CD4-positive, alpha-beta memory T cell (primary cell): ENCODE results near the gene TPST2. TPM values are rescaled to one million over a fixed set of nuclear protein-coding genes. Genes with fewer than 3 reads are reported as not detected.

ENCODE experiments used
- CTCF ChIA-PET: fragments of 350-600 bp; sonication (Branson Sonifier 250); formaldehyde crosslinking; loops from one replicate; lab custom pipeline; 2021; ENCODE audit warnings: inconsistent platforms; ENCODE audit not compliant: partially characterized antibody; lab: Charles Lee
- POLR2A ChIA-PET: fragments of 350-600 bp; sonication (Branson Sonifier 250); formaldehyde crosslinking; loops from one replicate; lab custom pipeline; 2021; ENCODE audit not compliant: partially characterized antibody; lab: Charles Lee
- DNase-seq, 5 donors: peaks; one replicate each; pipeline versions ENCODE4 v3.0.0 to v3.0.0-alpha.2; 2020 to 2022; ENCODE audit warnings: mixed read lengths in 1 of 5
- H3K27ac ChIP-seq: one replicate; pipeline ENCODE4 v1.7.0; 2013; ENCODE audit warnings: low read depth, low read length
- H3K27me3 ChIP-seq: 2 replicates; pipeline ENCODE4 v1.7.0; 2013; ENCODE audit warnings: mild to moderate bottlenecking, low read length, moderate library complexity; ENCODE audit not compliant: insufficient read depth
- H3K36me3 ChIP-seq: 2 replicates; pipeline ENCODE4 v1.7.0; 2013; ENCODE audit warnings: mild to moderate bottlenecking, low read length, moderate library complexity; ENCODE audit not compliant: insufficient read depth
- H3K4me1 ChIP-seq: 2 replicates; pipeline ENCODE4 v1.7.0; 2013; ENCODE audit warnings: mild to moderate bottlenecking, low read length, moderate library complexity; ENCODE audit not compliant: insufficient read depth
- H3K4me3 ChIP-seq, 2 donors: one replicate each; pipeline ENCODE4 v1.7.0; 2013; ENCODE audit warnings: low read length in 2 of 2, mild to moderate bottlenecking in 1 of 2
- H3K9me3 ChIP-seq, 2 donors: one replicate each; pipeline ENCODE4 v1.7.0; 2013; ENCODE audit warnings: low read length in 2 of 2, control low read depth in 1 of 2; ENCODE audit not compliant: control insufficient read depth in 1 of 2
- H3K27ac Mint-ChIP-seq, 7 donors: one replicate each; pipeline ENCODE4 v1.8.0; 2020 to 2021; ENCODE audit warnings: mixed read lengths in 7 of 7, mild to moderate bottlenecking in 6 of 7, inconsistent platforms in 3 of 7, moderate library complexity in 3 of 7
- H3K27me3 Mint-ChIP-seq, 2 donors: one replicate each; pipeline ENCODE4 v1.8.0; 2020 to 2021; ENCODE audit warnings: mixed read lengths in 2 of 2
- H3K36me3 Mint-ChIP-seq, 2 donors: one replicate each; pipeline ENCODE4 v1.8.0; 2020 to 2021; ENCODE audit warnings: mixed read lengths in 2 of 2, inconsistent platforms in 1 of 2, mild to moderate bottlenecking in 1 of 2
- H3K4me1 Mint-ChIP-seq, 4 donors: one replicate each; pipeline ENCODE4 v1.8.0; 2020 to 2021; ENCODE audit warnings: mixed read lengths in 4 of 4, mild to moderate bottlenecking in 1 of 4
- H3K4me3 Mint-ChIP-seq, 8 donors: one replicate each; pipeline ENCODE4 v1.8.0; 2020 to 2021; ENCODE audit warnings: mixed read lengths in 8 of 8, mild to moderate bottlenecking in 7 of 8, moderate library complexity in 6 of 8, inconsistent platforms in 3 of 8
- H3K9me3 Mint-ChIP-seq, 8 donors: one replicate each; pipeline ENCODE4 v1.8.0; 2020 to 2021; ENCODE audit warnings: mixed read lengths in 8 of 8, mild to moderate bottlenecking in 5 of 8, inconsistent platforms in 3 of 8, moderate library complexity in 1 of 8
- intact Hi-C: fragments of 100-400 bp; cut with micrococcal nuclease; formaldehyde crosslinking; loops from one replicate; pipeline ENCODE4 v1.15.1; 2023
- polyA plus RNA-seq, 2 donors: library from polyadenylated mRNA; unstranded; fragments of 300-500 nt; fragmentation: Illumina TruSeq; gene quantifications; one replicate each; pipeline ENCODE4 v1.2.3, GENCODE V29; 2021
- total RNA-seq, 2 experiments: library from RNA; stranded (reverse); gene quantifications; one replicate each; pipeline ENCODE4 v1.2.3, GENCODE V29; 2021

The TPST2 gene
- total and polyA plus RNA-seq, 4 experiments from 2014 or later = 23.9 to 47.8 (median 37.2) TPM

DNA sequence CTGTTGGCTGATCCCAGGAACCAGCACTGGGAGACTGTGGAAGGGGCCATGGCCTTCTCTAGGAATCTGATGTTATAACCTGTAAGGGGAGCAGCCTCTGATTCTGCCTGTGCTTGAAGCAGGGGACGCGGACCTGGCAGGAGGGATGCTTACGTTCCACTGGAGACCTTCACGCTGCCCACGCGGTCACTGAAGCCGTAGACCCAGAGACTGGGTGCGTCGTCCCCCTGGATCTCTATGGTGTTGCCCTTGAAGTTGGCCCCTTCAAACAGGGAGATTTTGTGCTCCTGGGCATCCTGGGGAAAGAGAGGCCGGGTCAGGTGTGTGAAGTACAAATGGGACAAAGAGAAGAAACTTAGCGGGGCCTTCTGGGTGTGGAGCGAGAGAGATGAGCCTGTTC, 11.8 kb upstream of the TPST2 start:
- H3K27ac ChIP-seq = no peak overlapping the region
- no peak for DNase-seq
- H3K9me3 Mint-ChIP-seq = peaks cover 0 to 2% (median 0%) of the 10 kb centered on the region in 8 donors
- H3K27me3 Mint-ChIP-seq = no peaks in the 10 kb centered on the region
- no peaks in the 10 kb centered on the region for H3K36me3 ChIP-seq
- intact Hi-C loops = no loop called here
- POLR2A ChIA-PET = no interaction called here
- no peak overlapping the region for H3K27ac Mint-ChIP-seq
- no peaks in the 10 kb centered on the region for H3K36me3 Mint-ChIP-seq
- CTCF ChIA-PET = no interaction called here
- no peak overlapping the region for H3K4me3 Mint-ChIP-seq
- H3K9me3 ChIP-seq = no peaks in the 10 kb centered on the region
- H3K4me1 ChIP-seq = no peaks in the 10 kb centered on the region
- peaks cover 0 to 7% (median 3%) of the 10 kb centered on the region in 4 donors for H3K4me1 Mint-ChIP-seq
- H3K27me3 ChIP-seq = no peaks in the 10 kb centered on the region
- H3K4me3 ChIP-seq = no peak overlapping the region

DNA sequence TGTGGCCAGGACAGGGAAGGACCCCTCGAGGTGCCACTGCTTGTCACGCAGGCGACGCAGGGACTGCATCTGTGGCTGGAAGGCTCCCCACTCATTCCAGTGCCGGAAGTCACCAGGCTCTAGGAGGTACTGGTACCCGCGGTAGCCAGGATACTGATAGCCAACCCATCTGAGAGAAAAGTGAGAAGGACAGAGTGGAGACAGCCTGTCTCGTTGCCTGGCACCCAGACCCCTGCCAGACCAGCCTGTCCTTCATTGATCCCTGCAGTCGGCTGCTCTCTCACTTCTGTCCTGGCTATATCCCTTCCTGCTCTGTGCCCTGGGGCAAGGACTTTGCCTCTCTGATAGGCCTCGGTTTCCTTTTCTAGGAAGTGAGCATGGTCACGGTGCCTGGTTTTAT, 9.6 kb upstream of the TPST2 start:
- Histone ChIP-seq H3K4me1 (peaks cover 4% of the 10 kb centered on the region), H3K27ac (no peak overlapping the region), H3K36me3 (no peaks in the 10 kb centered on the region), H3K27me3 (no peaks in the 10 kb centered on the region), H3K4me3 (no peak overlapping the region), H3K9me3 (no peaks in the 10 kb centered on the region)
- Mint-ChIP-seq H3K4me1 (peaks cover 0 to 11% (median 4%) of the 10 kb centered on the region in 4 donors), H3K4me3 (no peak overlapping the region), H3K9me3 (peaks cover 0 to 2% (median 0%) of the 10 kb centered on the region in 8 donors), H3K27me3 (no peaks in the 10 kb centered on the region), H3K27ac (no peak overlapping the region), H3K36me3 (no peaks in the 10 kb centered on the region)
- ChIA-PET POLR2A (no interaction called here), CTCF (no interaction called here)
- no peak for DNase-seq
- intact Hi-C loops = no loop called here

- Mint-ChIP-seq H3K4me3 (no peak overlapping the region), H3K27me3 (no peaks in the 10 kb centered on the region), H3K4me1 (peaks cover 15 to 31% (median 18%) of the 10 kb centered on the region in 4 donors), H3K9me3 (peaks cover 0 to 2% (median 0%) of the 10 kb centered on the region in 8 donors), H3K27ac (no peak overlapping the region), H3K36me3 (no peaks in the 10 kb centered on the region)
- no peak overlapping the region for H3K4me3 ChIP-seq
- H3K27ac ChIP-seq = no peak overlapping the region
- POLR2A ChIA-PET = interaction anchor here (1.8 kb wide), 1 partner anchor 114 kb away, joined by 6 read pairs; the partner anchor contains the start of genes HPS4 and SRRD
- H3K9me3 ChIP-seq = no peaks in the 10 kb centered on the region
- CTCF ChIA-PET = no interaction called here
- H3K36me3 ChIP-seq = no peaks in the 10 kb centered on the region
- no peaks in the 10 kb centered on the region for H3K27me3 ChIP-seq
- no peak for DNase-seq
- peaks cover 24% of the 10 kb centered on the region for H3K4me1 ChIP-seq
- intact Hi-C loops = no loop called here
Observed at GRCh38 chr22:26597480-26597879, 7.5 kb upstream of the TPST2 start.

GRCh38 chr22:26597026-26597425, 7.1 kb upstream of the TPST2 start:
- Histone ChIP-seq H3K4me3 (no peak overlapping the region), H3K4me1 (peaks cover 29% of the 10 kb centered on the region), H3K36me3 (no peaks in the 10 kb centered on the region), H3K27me3 (no peaks in the 10 kb centered on the region), H3K27ac (no peak overlapping the region), H3K9me3 (no peaks in the 10 kb centered on the region)
- H3K9me3 Mint-ChIP-seq = peaks cover 0 to 2% (median 0%) of the 10 kb centered on the region in 8 donors
- H3K27me3 Mint-ChIP-seq = no peaks in the 10 kb centered on the region
- H3K4me1 Mint-ChIP-seq = peaks cover 20 to 36% (median 23%) of the 10 kb centered on the region in 4 donors
- CTCF ChIA-PET = no interaction called here
- peak overlapping the region in 1 of 8 donors; percentile 28 for H3K4me3 Mint-ChIP-seq
- POLR2A ChIA-PET = interaction anchor here (1.4 to 1.8 kb wide), 2 partner anchors 14 to 113 kb away, joined by 4 to 6 read pairs; partner anchors contain the start of genes HPS4 and SRRD
- DNase-seq = no peak
- H3K36me3 Mint-ChIP-seq = no peaks in the 10 kb centered on the region
- intact Hi-C loops = no loop called here
- peak overlapping the region in 1 of 7 donors; percentile 82 for H3K27ac Mint-ChIP-seq

DNA sequence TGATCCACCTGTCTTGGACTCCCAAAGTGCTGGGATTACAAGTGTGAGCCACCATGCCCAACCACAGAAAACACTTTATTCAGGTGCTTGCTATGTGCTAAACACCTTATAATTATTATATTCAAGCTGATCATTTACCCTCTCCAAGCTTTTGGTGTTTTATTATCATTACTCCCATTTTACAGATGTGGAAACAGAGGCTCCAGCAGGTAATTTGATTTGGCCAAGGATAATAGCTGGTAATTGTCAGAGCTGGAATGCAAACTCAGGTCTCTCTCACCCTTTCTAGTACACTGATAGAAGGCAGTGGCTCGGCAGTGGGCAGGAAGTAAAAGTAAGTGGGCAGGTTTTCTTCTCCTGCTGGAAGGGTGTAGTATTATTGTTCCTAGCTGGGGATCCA, 3.8 kb upstream of the TPST2 start:
- peak overlapping the region in 7 of 8 donors; percentile 6 to 68 (median 40) for H3K4me3 Mint-ChIP-seq
- peak overlapping the region; percentile 60 to 88 (median 81) for H3K27ac Mint-ChIP-seq
- H3K36me3 ChIP-seq = no peaks in the 10 kb centered on the region
- no peaks in the 10 kb centered on the region for H3K27me3 Mint-ChIP-seq
- no peaks in the 10 kb centered on the region for H3K27me3 ChIP-seq
- peaks cover 0 to 5% of the 10 kb centered on the region in 2 donors for H3K36me3 Mint-ChIP-seq
- no peaks in the 10 kb centered on the region for H3K9me3 ChIP-seq
- POLR2A ChIA-PET = interaction anchor here (1.2 to 3.9 kb wide), 2 partner anchors 10 to 80 kb away, joined by 5 to 20 read pairs; no protein-coding TSS in a partner anchor
- no peak for DNase-seq
- H3K27ac ChIP-seq = peak overlapping the region; percentile 0
- CTCF ChIA-PET = interaction anchor here (1.3 kb wide), 2 partner anchors 12 to 77 kb away, joined by 3 read pairs; no protein-coding TSS in a partner anchor
- intact Hi-C loops = loop anchor here (5.0 kb wide), 2 partner anchors 81 to 166 kb away; partner anchors contain the start of genes ASPHD2 and TFIP11
- H3K9me3 Mint-ChIP-seq = peaks cover 0 to 2% (median 0%) of the 10 kb centered on the region in 8 donors
- H3K4me1 Mint-ChIP-seq = peaks cover 24 to 57% (median 38%) of the 10 kb centered on the region in 4 donors
- H3K4me1 ChIP-seq = peaks cover 52% of the 10 kb centered on the region
- no peak overlapping the region for H3K4me3 ChIP-seq

DNA sequence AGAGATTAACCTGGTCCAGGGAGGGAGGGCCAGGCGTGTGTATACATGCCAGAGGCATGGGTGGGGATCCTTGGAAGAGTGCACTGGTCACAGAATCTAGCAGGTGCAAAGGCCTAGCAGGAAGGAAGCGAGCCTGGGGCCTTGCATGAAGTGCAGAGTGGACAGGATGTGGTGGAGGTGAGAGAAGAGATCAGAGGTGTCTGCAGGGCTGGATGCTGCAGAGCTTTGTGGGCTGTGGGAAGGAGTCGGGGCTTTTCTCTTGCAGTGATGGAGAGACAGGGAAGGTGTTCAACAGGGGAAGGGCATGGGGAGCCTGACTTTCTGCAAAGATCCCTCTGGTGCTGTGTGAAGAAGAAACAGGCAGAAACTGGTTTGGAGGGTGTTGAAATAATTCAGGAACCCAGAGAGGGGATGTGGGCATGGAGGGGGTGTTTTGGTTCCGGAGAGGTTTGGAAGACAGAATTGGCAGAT, 2.5 kb upstream of the TPST2 start:
- Mint-ChIP-seq H3K27ac (peak overlapping the region; percentile 68 to 91 (median 89)), H3K9me3 (peaks cover 0 to 2% (median 0%) of the 10 kb centered on the region in 8 donors), H3K36me3 (peaks cover 0 to 8% of the 10 kb centered on the region in 2 donors), H3K27me3 (no peaks in the 10 kb centered on the region), H3K4me3 (peak overlapping the region in 7 of 8 donors; percentile 32 to 84 (median 71)), H3K4me1 (peaks cover 32 to 65% (median 48%) of the 10 kb centered on the region in 4 donors)
- peak overlapping the region; percentile 50 for H3K27ac ChIP-seq
- H3K4me3 ChIP-seq = peak overlapping the region in 1 of 2 donors; percentile 3
- no peaks in the 10 kb centered on the region for H3K27me3 ChIP-seq
- DNase-seq = peak; percentile 52 to 81 (median 57)
- H3K36me3 ChIP-seq = no peaks in the 10 kb centered on the region
- intact Hi-C loops = loop anchor here (5.0 kb wide), 2 partner anchors 80 to 165 kb away; partner anchors contain the start of genes ASPHD2 and TFIP11
- ChIA-PET POLR2A (interaction anchor here (0.7 to 3.9 kb wide), 9 partner anchors 12 to 81 kb away, joined by 3 to 20 read pairs (median 5); partner anchors contain the start of gene TFIP11), CTCF (interaction anchor here (0.9 kb wide), 2 partner anchors 8 to 16 kb away, joined by 3 read pairs; no protein-coding TSS in a partner anchor)
- H3K9me3 ChIP-seq = no peaks in the 10 kb centered on the region
- peaks cover 61% of the 10 kb centered on the region for H3K4me1 ChIP-seq

GRCh38 chr22:26589367-26589844, 526 bp downstream of the TPST2 start:
- peaks cover 83% of the 10 kb centered on the region for H3K4me1 ChIP-seq
- H3K36me3 ChIP-seq = no peaks in the 10 kb centered on the region
- H3K4me3 ChIP-seq = peak overlapping the region; percentile 69 to 78
- H3K36me3 Mint-ChIP-seq = peaks cover 0 to 10% of the 10 kb centered on the region in 2 donors
- H3K4me3 Mint-ChIP-seq = peak overlapping the region; percentile 89 to 94 (median 90)
- CTCF ChIA-PET = no interaction called here
- peak overlapping the region; percentile 66 for H3K27ac ChIP-seq
- peaks cover 0 to 2% (median 0%) of the 10 kb centered on the region in 8 donors for H3K9me3 Mint-ChIP-seq
- peak in 3 of 5 donors; percentile 30 to 48 (median 32) for DNase-seq
- POLR2A ChIA-PET = interaction anchor here (1.2 to 2.8 kb wide), 7 partner anchors 9 to 106 kb away, joined by 3 to 13 read pairs (median 8); partner anchors contain the start of genes HPS4, SRRD and TFIP11
- intact Hi-C loops = no loop called here
- H3K27ac Mint-ChIP-seq = peak overlapping the region; percentile 70 to 92 (median 86)
- H3K9me3 ChIP-seq = no peaks in the 10 kb centered on the region
- no peaks in the 10 kb centered on the region for H3K27me3 Mint-ChIP-seq
- H3K4me1 Mint-ChIP-seq = peaks cover 45 to 86% (median 65%) of the 10 kb centered on the region in 4 donors
- H3K27me3 ChIP-seq = no peaks in the 10 kb centered on the region
